ENCODE measurements around the gene BEND5. TPM values are rescaled to one million over a fixed set of nuclear protein-coding genes. Genes with fewer than 3 reads are reported as not detected.

The BEND5 gene
- total RNA-seq, 6 donors from 2014 or later = 1.7 to 14.5 (median 3.7) TPM; not detected in 1

- peaks cover 0 to 9% (median 0%) of the 10 kb centered on the region in 4 donors for H3K36me3 ChIP-seq
- ATAC-seq (ENCODE audit: low FRiP score in 2 of 2) = no peak
- H3K27me3 ChIP-seq = no peaks in the 10 kb centered on the region
- DNase-seq = no peak
- H3K27ac ChIP-seq = no peak overlapping the region
- no peaks in the 10 kb centered on the region for H3K4me1 ChIP-seq
- no peak overlapping the region for H3K4me3 ChIP-seq
- H3K9me3 ChIP-seq = no peaks in the 10 kb centered on the region
- TF ChIP-seq POLR2A (IDR thresholded peaks at IDR 0.05) (no peak), CTCF (IDR thresholded peaks at IDR 0.05) (no peak), EP300 (IDR thresholded peaks at IDR 0.05) (no peak), POLR2AphosphoS5 (IDR thresholded peaks at IDR 0.05) (no peak)
- 94 to 96% methylated on average over 2 of the region's 2 CpGs for WGBS, 2 donors
These were observed 50.6 kb downstream of the BEND5 start for GRCh38 chr1:48726139-48726538.

GRCh38 chr1:48725341-48726046, 51.2 kb downstream of the BEND5 start:
- Histone ChIP-seq H3K9me3 (no peaks in the 10 kb centered on the region), H3K4me3 (no peak overlapping the region), H3K27ac (no peak overlapping the region), H3K27me3 (no peaks in the 10 kb centered on the region), H3K36me3 (peaks cover 0 to 9% (median 0%) of the 10 kb centered on the region in 4 donors), H3K4me1 (no peaks in the 10 kb centered on the region)
- no peak for DNase-seq
- WGBS, 2 donors = 84 to 90% methylated on average over 5 of the region's 5 CpGs
- no peak for TF ChIP-seq POLR2A (IDR thresholded peaks at IDR 0.05)
- TF ChIP-seq EP300 (IDR thresholded peaks at IDR 0.05) = no peak
- no peak for TF ChIP-seq CTCF (IDR thresholded peaks at IDR 0.05)
- no peak for TF ChIP-seq POLR2AphosphoS5 (IDR thresholded peaks at IDR 0.05)
- peak in 1 of 2 donors; percentile 46 for ATAC-seq (ENCODE audit: low FRiP score in 2 of 2)

GRCh38 chr1:48720929-48721328, 55.8 kb downstream of the BEND5 start:
- TF ChIP-seq EP300 (IDR thresholded peaks at IDR 0.05) (no peak), POLR2AphosphoS5 (IDR thresholded peaks at IDR 0.05) (no peak), POLR2A (IDR thresholded peaks at IDR 0.05) (no peak), CTCF (IDR thresholded peaks at IDR 0.05) (no peak)
- DNase-seq (no peak), ATAC-seq (ENCODE audit: low FRiP score in 2 of 2) (no peak)
- Histone ChIP-seq H3K4me3 (no peak overlapping the region), H3K36me3 (no peaks in the 10 kb centered on the region), H3K27me3 (no peaks in the 10 kb centered on the region), H3K4me1 (peaks cover 0 to 21% (median 2%) of the 10 kb centered on the region in 4 donors), H3K27ac (no peak overlapping the region), H3K9me3 (no peaks in the 10 kb centered on the region)

GRCh38 chr1:48718705-48719104, 58.0 kb downstream of the BEND5 start:
- TF ChIP-seq CTCF (IDR thresholded peaks at IDR 0.05) (no peak), POLR2A (IDR thresholded peaks at IDR 0.05) (no peak), EP300 (IDR thresholded peaks at IDR 0.05) (no peak), POLR2AphosphoS5 (IDR thresholded peaks at IDR 0.05) (no peak)
- H3K4me3 ChIP-seq = no peak overlapping the region
- DNase-seq = no peak
- no peaks in the 10 kb centered on the region for H3K27me3 ChIP-seq
- no peaks in the 10 kb centered on the region for H3K36me3 ChIP-seq
- peaks cover 0 to 30% (median 3%) of the 10 kb centered on the region in 4 donors for H3K4me1 ChIP-seq
- H3K9me3 ChIP-seq = no peaks in the 10 kb centered on the region
- H3K27ac ChIP-seq = no peak overlapping the region
- ATAC-seq (ENCODE audit: low FRiP score in 2 of 2) = peak in 1 of 2 donors; percentile 74
- WGBS, 2 donors = 50 to 63% methylated on average over 2 to 4 of the region's 4 CpGs

- Histone ChIP-seq H3K4me3 (no peak overlapping the region), H3K9me3 (no peaks in the 10 kb centered on the region), H3K36me3 (no peaks in the 10 kb centered on the region), H3K27ac (no peak overlapping the region), H3K27me3 (no peaks in the 10 kb centered on the region), H3K4me1 (peaks cover 0 to 30% (median 3%) of the 10 kb centered on the region in 4 donors)
- TF ChIP-seq POLR2AphosphoS5 (IDR thresholded peaks at IDR 0.05) = no peak
- TF ChIP-seq CTCF (IDR thresholded peaks at IDR 0.05) = no peak
- no peak for TF ChIP-seq EP300 (IDR thresholded peaks at IDR 0.05)
- TF ChIP-seq POLR2A (IDR thresholded peaks at IDR 0.05) = no peak
- no peak for ATAC-seq (ENCODE audit: low FRiP score in 2 of 2)
- DNase-seq = no peak
These were observed 58.5 kb downstream of the BEND5 start for GRCh38 chr1:48718116-48718630.

All from upper lobe of left lung (tissue), 6 donors.